ENCODE measurements around the gene SETD6.

The SETD6 gene

DNA sequence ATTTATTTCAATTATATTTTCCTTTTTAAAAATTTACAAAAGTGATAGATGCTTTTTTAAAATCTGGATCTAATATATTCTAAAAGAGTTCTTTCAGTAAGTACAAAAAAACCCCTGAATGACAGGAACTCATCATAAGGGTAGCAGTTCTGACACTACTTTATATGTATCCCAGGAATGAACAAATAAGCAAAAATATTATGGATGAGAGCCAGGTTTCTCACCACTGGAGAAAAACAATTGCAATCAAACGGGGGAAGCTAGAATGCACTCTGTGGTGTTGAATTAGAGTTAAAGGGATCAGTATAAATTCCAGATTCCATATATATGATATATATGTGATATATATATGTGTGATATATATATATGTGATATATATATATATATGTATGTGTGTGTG, 38.5 kb upstream of the SETD6 start:
- no peak for DNase-seq (ENCODE audit: low spot score)
- Histone ChIP-seq H3K27ac (ENCODE audit: poor library complexity, severe bottlenecking) (no peak overlapping the region), H3K4me3 (ENCODE audit: severe bottlenecking) (no peak overlapping the region), H3K36me3 (ENCODE audit: low read depth) (no peaks in the 10 kb centered on the region), H3K4me1 (ENCODE audit: insufficient read depth, poor library complexity, severe bottlenecking) (no peaks in the 10 kb centered on the region), H3K9me3 (ENCODE audit: severe bottlenecking) (no peaks in the 10 kb centered on the region), H3K27me3 (ENCODE audit: insufficient read depth, poor library complexity, severe bottlenecking) (no peaks in the 10 kb centered on the region)
- ATAC-seq (ENCODE audit: low read depth), result no peak
- no peak for TF ChIP-seq CTCF (IDR thresholded peaks at IDR 0.05; ENCODE audit: poor library complexity, severe bottlenecking)

DNA sequence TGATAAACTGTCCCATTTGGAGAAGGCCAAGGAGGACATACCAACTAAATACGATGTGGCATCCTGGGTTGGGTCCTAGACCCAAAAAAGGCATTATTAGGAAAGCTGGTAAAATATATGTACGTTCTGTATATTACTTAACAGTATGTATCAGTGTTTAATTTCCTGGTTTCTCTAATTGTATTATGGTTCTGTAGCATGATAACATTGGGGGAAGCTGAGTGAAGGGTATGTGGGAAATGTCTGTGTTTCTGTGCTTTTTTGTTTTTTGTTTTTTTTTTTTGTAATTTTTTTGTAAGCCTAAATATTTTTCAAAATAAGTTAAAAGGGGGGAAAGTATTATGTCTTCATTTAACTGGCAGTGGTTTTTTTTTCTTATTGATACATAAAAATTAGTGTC, 36.9 kb upstream of the SETD6 start:
- ATAC-seq (ENCODE audit: low read depth) (no peak), DNase-seq (ENCODE audit: low spot score) (no peak)
- TF ChIP-seq CTCF (IDR thresholded peaks at IDR 0.05; ENCODE audit: poor library complexity, severe bottlenecking), result no peak
- H3K36me3 ChIP-seq (ENCODE audit: low read depth), result no peaks in the 10 kb centered on the region
- no peaks in the 10 kb centered on the region for H3K4me1 ChIP-seq (ENCODE audit: insufficient read depth, poor library complexity, severe bottlenecking)
- H3K27me3 ChIP-seq (ENCODE audit: insufficient read depth, poor library complexity, severe bottlenecking), result no peaks in the 10 kb centered on the region
- H3K9me3 ChIP-seq (ENCODE audit: severe bottlenecking), result no peaks in the 10 kb centered on the region
- no peak overlapping the region for H3K4me3 ChIP-seq (ENCODE audit: severe bottlenecking)
- H3K27ac ChIP-seq (ENCODE audit: poor library complexity, severe bottlenecking), result no peak overlapping the region

GRCh38 chr16:58481226-58481869, 34.0 kb upstream of the SETD6 start:
- Histone ChIP-seq H3K27me3 (ENCODE audit: insufficient read depth, poor library complexity, severe bottlenecking) (no peaks in the 10 kb centered on the region), H3K27ac (ENCODE audit: poor library complexity, severe bottlenecking) (no peak overlapping the region), H3K36me3 (ENCODE audit: low read depth) (no peaks in the 10 kb centered on the region), H3K4me3 (ENCODE audit: severe bottlenecking) (no peak overlapping the region), H3K9me3 (ENCODE audit: severe bottlenecking) (no peaks in the 10 kb centered on the region), H3K4me1 (ENCODE audit: insufficient read depth, poor library complexity, severe bottlenecking) (no peaks in the 10 kb centered on the region)
- DNase-seq (ENCODE audit: low spot score), result no peak
- no peak for TF ChIP-seq CTCF (IDR thresholded peaks at IDR 0.05; ENCODE audit: poor library complexity, severe bottlenecking)
- ATAC-seq (ENCODE audit: low read depth), result no peak

DNA sequence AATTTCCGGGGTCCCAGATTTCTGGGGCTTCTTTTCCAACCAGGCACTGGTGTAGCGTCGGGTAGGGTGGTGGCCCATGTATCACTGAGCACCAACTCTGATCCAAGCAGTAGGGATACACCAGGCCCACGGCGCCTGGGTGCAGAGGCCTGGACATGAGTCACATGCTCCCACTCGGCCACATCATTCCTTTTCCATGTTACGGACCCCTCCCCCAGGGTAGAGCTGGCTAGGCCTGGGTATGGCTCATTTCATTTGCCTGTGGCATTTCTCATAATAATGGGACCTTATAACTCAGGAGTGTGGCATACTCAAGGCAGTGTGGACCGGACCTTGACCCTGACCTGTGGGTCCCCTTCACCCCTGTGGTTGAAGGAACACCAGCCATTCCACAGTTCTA, 33.4 kb upstream of the SETD6 start:
- no peak for TF ChIP-seq CTCF (IDR thresholded peaks at IDR 0.05; ENCODE audit: poor library complexity, severe bottlenecking)
- Histone ChIP-seq H3K27me3 (ENCODE audit: insufficient read depth, poor library complexity, severe bottlenecking) (no peaks in the 10 kb centered on the region), H3K27ac (ENCODE audit: poor library complexity, severe bottlenecking) (no peak overlapping the region), H3K9me3 (ENCODE audit: severe bottlenecking) (no peaks in the 10 kb centered on the region), H3K36me3 (ENCODE audit: low read depth) (no peaks in the 10 kb centered on the region), H3K4me1 (ENCODE audit: insufficient read depth, poor library complexity, severe bottlenecking) (no peaks in the 10 kb centered on the region), H3K4me3 (ENCODE audit: severe bottlenecking) (no peak overlapping the region)
- ATAC-seq (ENCODE audit: low read depth) (0 out of 3 replicates have a peak, but pooled peaks have one; percentile 23), DNase-seq (ENCODE audit: low spot score) (no peak)

- Histone ChIP-seq H3K4me1 (ENCODE audit: insufficient read depth, poor library complexity, severe bottlenecking) (no peaks in the 10 kb centered on the region), H3K4me3 (ENCODE audit: severe bottlenecking) (no peak overlapping the region), H3K36me3 (ENCODE audit: low read depth) (no peaks in the 10 kb centered on the region), H3K27ac (ENCODE audit: poor library complexity, severe bottlenecking) (no peak overlapping the region), H3K27me3 (ENCODE audit: insufficient read depth, poor library complexity, severe bottlenecking) (no peaks in the 10 kb centered on the region), H3K9me3 (ENCODE audit: severe bottlenecking) (no peaks in the 10 kb centered on the region)
- no peak for DNase-seq (ENCODE audit: low spot score)
- no peak for ATAC-seq (ENCODE audit: low read depth)
- TF ChIP-seq CTCF (IDR thresholded peaks at IDR 0.05; ENCODE audit: poor library complexity, severe bottlenecking), result no peak
These were observed 30.0 kb upstream of the SETD6 start for GRCh38 chr16:58485184-58485887.
